DMS153 treated with DMSO at 0.1 percent for 48 hours (cell line): ENCODE measurements around the gene BABAM2.

Experiments
- DNase-seq: peaks from one replicate; lab custom pipeline; 2025; ENCODE audit not compliant: unreplicated experiment; lab: John Stamatoyannopoulos, UW

The BABAM2 gene

GRCh38 chr2:27907547-27907946, 17.0 kb downstream of the BABAM2 start:
- DNase-seq: no peak

GRCh38 chr2:27909901-27910300, 19.4 kb downstream of the BABAM2 start:
- DNase-seq: no peak

DNA sequence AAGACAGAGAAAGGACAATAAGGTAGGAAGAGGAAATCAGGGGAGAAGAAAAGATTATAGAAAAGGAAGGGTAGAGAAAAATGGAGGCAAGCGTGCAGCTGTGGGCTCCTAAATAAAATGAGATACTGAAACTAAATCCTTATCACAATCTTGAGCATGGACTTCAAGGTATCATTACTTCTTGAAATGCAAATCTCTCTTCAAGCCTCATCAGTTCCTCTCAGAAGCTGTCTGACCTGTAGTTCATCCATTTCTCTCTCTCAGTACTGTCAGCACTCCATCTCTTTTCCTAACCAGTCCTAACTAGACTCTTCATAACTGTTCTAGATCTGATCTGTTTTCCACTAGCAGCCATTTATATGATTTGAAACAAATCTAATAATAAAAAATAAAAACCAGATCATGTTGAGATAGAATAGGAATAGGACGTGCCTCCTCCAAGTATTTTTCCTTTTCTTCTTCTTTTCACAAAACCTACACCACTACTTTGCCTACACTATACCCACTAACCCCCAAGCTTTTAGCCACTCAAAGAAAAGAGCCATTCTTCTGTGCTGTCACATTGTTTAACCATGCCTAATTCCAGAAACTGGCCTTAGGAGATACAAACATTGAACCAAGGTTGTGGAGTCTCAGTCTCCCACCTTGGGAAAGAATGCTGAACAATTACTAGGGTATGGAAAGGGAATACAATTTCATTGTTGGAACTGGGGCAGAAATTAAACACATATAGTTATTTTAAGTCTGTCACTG, 21.1 kb downstream of the BABAM2 start:
- DNase-seq: no peak

GRCh38 chr2:27912512-27912911, 22.0 kb downstream of the BABAM2 start:
- DNase-seq: no peak

DNA sequence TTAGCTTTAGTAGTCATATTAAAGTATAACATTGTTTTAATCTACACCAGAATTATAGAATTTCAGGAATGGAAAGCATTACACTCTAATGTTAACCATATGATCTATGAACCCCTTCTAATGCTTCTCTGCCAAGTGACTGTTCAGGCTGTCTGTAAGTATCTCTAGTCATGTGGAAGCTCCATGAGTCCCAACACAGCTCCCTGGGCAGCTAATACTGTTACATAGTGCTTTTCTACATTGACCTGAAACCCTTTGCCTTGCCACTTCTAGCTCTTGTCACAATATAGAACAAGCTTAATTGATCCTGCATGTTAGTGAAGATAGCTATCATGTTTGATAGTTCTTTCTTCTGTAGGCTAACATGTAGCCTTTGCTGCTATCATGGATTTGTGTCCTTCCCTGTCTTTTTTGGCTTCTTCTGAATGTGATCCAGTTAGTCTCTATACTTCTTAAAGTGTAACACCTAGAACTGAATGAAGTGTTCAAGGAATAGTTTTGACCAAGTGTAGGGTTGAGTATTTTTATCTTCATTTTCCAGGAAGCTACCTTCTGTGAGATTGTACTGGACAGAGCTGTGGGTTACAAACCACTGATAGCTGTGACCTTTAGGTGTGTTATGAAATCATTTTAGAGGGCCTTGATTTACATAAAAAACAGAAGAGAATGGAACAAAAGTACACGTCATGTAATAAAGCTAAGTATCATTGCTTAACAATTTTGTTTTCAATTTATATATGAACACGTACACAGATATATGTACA, 23.7 kb downstream of the BABAM2 start:
- DNase-seq: no peak

GRCh38 chr2:27914805-27915175, 24.3 kb downstream of the BABAM2 start:
- DNase-seq: no peak

- DNase-seq: no peak
Observed at GRCh38 chr2:27915191-27915590, 24.7 kb downstream of the BABAM2 start.

DNA sequence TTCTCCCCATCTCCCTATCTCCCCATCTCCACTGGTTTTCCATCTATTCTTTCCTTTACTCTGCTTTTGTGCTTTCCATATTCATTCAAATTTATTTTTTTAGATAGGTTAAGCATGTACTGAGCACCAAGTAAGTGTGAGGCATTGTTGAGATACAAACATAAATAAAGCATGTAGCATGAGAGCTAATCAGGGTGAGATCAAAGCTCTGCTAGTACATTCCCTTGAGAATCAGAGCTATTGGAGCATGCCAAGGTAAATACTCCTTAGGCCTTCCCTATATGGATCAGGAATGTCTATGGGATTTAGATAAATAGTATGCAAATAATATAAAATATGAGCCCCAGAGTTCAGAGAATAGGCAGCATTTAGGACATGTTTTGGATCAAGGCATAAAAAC, 25.3 kb downstream of the BABAM2 start:
- DNase-seq: peak; percentile 28

GRCh38 chr2:27916293-27916995, 25.9 kb downstream of the BABAM2 start:
- DNase-seq: no peak

GRCh38 chr2:27920148-27920885, 29.8 kb downstream of the BABAM2 start:
- DNase-seq: no peak

GRCh38 chr2:27921424-27921823, 30.9 kb downstream of the BABAM2 start:
- no peak for DNase-seq

DNA sequence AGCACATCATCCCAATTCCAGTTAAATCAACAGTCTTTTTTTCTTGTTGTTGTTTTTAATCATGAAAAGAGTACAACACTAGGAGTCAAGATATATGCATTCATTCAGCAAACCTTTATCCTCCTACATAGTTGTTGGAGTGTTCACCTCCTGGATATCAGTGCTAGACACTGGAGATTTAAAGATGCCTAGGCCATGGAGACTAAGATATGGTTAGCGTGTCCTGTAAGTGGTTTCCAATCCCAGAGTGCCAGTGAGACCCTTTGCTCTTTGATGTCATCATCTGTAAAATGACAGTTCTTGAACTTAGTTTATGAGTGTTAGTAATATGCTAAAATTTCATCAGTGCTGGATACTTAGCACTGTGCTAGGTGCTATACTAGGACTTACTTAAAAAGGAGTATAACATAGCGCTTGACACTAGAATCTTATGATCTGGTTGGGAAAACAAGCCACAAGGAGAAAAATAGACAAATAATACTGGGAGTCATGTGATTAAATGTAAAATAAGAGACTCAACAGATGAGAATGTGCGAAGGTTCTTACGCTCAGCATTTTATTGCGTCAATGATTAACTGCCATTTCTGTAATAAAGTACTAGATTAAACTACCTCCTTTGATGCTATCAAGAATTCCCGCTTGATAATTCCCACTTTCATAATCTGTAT, 31.5 kb downstream of the BABAM2 start:
- DNase-seq: no peak

DNA sequence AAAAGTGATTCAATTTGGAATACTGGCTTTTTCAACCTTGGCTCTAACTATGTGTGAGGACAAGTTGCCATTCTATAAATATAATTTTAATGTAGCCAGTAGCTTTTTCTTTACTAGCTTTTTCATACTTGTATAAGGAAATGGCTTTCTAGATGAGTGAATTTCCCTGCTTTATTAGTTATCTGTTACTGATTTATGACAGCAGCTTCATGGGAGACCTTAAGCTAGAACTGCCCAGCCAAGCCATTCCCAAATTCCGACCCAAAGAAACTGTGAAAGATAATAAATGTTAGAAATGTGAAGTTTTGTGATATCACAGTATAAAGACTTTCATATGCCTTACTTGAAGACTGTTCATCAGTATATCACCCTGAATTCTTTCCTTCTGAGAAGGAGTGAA, 32.3 kb downstream of the BABAM2 start:
- no peak for DNase-seq

- DNase-seq: no peak
Observed at GRCh38 chr2:27925766-27926472, 35.4 kb downstream of the BABAM2 start.

DNA sequence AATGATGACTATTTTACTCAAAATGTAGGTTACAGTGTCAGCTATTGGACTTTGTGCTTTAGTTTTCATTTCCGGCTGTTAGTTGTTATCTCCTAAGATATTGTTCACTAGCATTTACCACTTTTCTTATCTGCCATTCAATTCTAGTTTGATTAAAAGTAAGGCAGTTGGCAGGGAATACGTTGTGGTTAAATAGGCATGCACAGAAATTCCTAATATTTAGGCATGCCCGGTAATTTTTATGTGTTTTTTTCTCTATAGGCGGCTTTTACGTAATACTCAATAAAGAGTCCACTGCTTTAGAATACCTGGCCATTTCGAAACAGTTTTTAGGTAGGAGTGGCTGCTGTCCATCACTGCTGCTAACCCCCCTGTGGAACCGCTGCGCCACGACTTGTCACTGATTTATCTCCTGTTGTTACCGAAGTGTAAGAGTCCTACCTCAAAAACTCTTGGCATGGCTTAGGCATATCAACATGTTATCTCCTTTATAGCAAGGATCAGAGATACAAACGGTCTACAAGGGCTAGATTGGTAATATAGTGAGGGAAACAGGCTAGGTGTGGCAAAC, 39.5 kb downstream of the BABAM2 start:
- DNase-seq: no peak

DNA sequence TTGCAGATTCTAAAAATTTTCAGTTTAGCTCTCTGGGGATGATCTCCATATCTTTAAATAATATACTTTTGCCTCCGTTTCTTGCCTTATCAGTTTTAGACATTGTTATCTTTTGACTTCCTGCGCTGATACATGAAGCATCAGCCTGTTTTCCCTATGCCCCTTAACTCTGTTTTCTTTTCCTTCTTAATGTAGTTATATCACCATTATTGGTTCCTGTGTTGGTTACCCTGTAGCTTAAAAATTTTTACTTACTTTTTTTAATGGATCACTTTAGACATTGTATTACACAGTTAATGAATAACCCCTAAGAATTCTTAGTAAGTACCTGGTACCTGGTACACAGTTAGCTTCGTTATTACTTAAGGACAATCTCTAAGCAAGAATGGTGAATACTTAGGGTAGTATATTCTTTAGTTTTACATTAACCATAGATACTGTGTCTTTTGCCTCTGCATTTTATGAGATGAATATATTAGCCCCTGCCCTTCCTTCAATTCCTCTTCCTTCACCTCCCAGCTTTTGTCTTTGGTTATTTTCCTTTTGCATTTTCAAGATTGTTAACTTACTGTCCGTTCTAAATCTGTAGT, 40.9 kb downstream of the BABAM2 start:
- DNase-seq: no peak

DNA sequence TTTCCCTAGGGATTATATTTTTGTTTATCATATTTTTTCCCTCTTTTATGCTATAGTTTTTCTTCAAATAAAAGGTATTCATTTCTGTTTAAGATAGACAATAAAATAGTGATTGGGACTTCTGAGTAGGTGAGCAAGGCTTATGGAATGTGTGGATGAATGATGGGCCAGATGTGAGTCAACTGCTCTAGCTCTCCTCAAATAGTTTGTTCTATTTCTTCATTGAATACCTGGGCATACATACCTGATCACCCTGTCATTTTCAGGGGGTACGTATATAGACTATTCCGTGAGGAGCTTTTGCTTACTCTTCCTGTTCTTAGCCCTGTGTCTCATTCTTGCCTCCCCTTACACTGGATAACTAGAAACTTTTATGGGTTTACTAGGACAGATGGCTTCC, 41.9 kb downstream of the BABAM2 start:
- DNase-seq: no peak

GRCh38 chr2:27935026-27935425, 44.5 kb downstream of the BABAM2 start:
- no peak for DNase-seq

- no peak for DNase-seq
Observed at GRCh38 chr2:27940090-27940671, 49.7 kb downstream of the BABAM2 start.
